IMR-90 (cell line): ENCODE results near the gene CYP27B1. TPM values are rescaled to one million over a fixed set of nuclear protein-coding genes. Genes with fewer than 3 reads are reported as not detected.

Experiments used
- ATAC-seq: fragments of 200-7000 bp; cut with Tn5 transposase; 2 replicates; pipeline ENCODE4 v1.9.1; 2020; ENCODE audit warnings: low read depth, mild to moderate bottlenecking, moderate library complexity
- BruUV-seq: library from RNA; stranded (reverse); fragments of 400-500 nt; replicated peaks from 2 replicates; lab custom pipeline; 2021; lab: Mats Ljungman, UMichigan
- CTCF ChIA-PET: fragments of 300-600 bp; formaldehyde crosslinking; extraction: SDS; loops from one replicate; lab custom pipeline; 2021; ENCODE audit warnings: antibody characterized with exemption; lab: Yijun Ruan, JAX
- POLR2A ChIA-PET: fragments of 300-600 bp; sonication (Branson Sonifier 250); formaldehyde crosslinking; loops from one replicate; lab custom pipeline; 2022; ENCODE audit warnings: antibody characterized with exemption; ENCODE audit not compliant: unreplicated experiment; lab: Charles Lee
- DNase-seq: peaks from one replicate; pipeline ENCODE4 v3.0.0; 2013
- H2AFZ ChIP-seq: replicated peaks from 2 replicates; pipeline ENCODE3; 2013; ENCODE audit warnings: low read length, mild to moderate bottlenecking; ENCODE audit not compliant: poor library complexity
- H2AK5ac ChIP-seq: 2 replicates; pipeline ENCODE4 v1.6.1; 2013; ENCODE audit warnings: low read depth, low read length, inconsistent platforms
- H2AK9ac ChIP-seq: replicated peaks from 2 replicates; pipeline ENCODE3; 2013; ENCODE audit warnings: mild to moderate bottlenecking, low read depth, low read length, moderate library complexity; ENCODE audit not compliant: poor library complexity
- H2BK120ac ChIP-seq: 2 replicates; pipeline ENCODE4 v1.6.1; 2013; ENCODE audit warnings: low read depth, low read length, inconsistent platforms
- H2BK15ac ChIP-seq: 3 replicates; pipeline ENCODE4 v1.6.1; 2013; ENCODE audit warnings: low read depth, low read length, inconsistent platforms
- H2BK20ac ChIP-seq: 2 replicates; pipeline ENCODE4 v1.6.1; 2013; ENCODE audit warnings: low read depth, mild to moderate bottlenecking, inconsistent platforms, low read length, moderate library complexity
- H2BK5ac ChIP-seq: 2 replicates; pipeline ENCODE4 v1.6.1; 2013; ENCODE audit warnings: mild to moderate bottlenecking, low read depth, low read length, inconsistent platforms; ENCODE audit not compliant: poor library complexity, severe bottlenecking
- H3K14ac ChIP-seq: replicated peaks from 2 replicates; pipeline ENCODE4 v1.6.1; 2013; ENCODE audit warnings: low read depth, low read length, inconsistent platforms
- H3K18ac ChIP-seq: 2 replicates; pipeline ENCODE4 v1.6.1; 2013; ENCODE audit warnings: low read depth, low read length, control low read depth
- H3K23ac ChIP-seq: 2 replicates; pipeline ENCODE4 v1.6.1; 2013; ENCODE audit warnings: low read depth, low read length, inconsistent platforms
- H3K27ac ChIP-seq: 2 replicates; pipeline ENCODE4 v1.5.1; 2013; ENCODE audit warnings: mild to moderate bottlenecking, control low read depth, low read length; ENCODE audit not compliant: insufficient read depth
- H3K27me3 ChIP-seq: 2 replicates; pipeline ENCODE4 v1.6.1; 2013; ENCODE audit warnings: low read length; ENCODE audit not compliant: control insufficient read depth, insufficient read depth
- H3K36me3 ChIP-seq: 2 replicates; pipeline ENCODE4 v1.6.1; 2013; ENCODE audit warnings: low read length, mixed read lengths; ENCODE audit not compliant: control insufficient read depth, insufficient read depth
- H3K4ac ChIP-seq: 2 replicates; pipeline ENCODE4 v1.6.1; 2013; ENCODE audit warnings: low read depth, low read length, inconsistent platforms
- H3K4me1 ChIP-seq: 2 replicates; pipeline ENCODE4 v1.6.1; 2013; ENCODE audit warnings: low read length, mixed read lengths; ENCODE audit not compliant: control insufficient read depth, insufficient read depth
- H3K4me2 ChIP-seq: 2 replicates; pipeline ENCODE4 v1.6.1; 2013; ENCODE audit warnings: low read depth, mild to moderate bottlenecking, control low read depth, low read length, moderate library complexity
- H3K4me3 ChIP-seq: 2 replicates; pipeline ENCODE4 v1.5.1; 2013; ENCODE audit warnings: low read depth, mild to moderate bottlenecking, control low read depth, low read length, moderate library complexity; ENCODE audit not compliant: insufficient read depth
- H3K56ac ChIP-seq: 2 replicates; pipeline ENCODE4 v1.6.1; 2013; ENCODE audit warnings: low read length, inconsistent platforms; ENCODE audit not compliant: insufficient read depth; ENCODE audit errors: extremely low read depth
- H3K79me1 ChIP-seq, 2 experiments: 2 replicates each; pipeline ENCODE4 v1.6.1; 2013; ENCODE audit warnings: low read length in 2 of 2, inconsistent platforms in 1 of 2, low read depth in 1 of 2
- H3K9ac ChIP-seq: 2 replicates; pipeline ENCODE4 v1.6.1; 2013; ENCODE audit warnings: low read depth, low read length, control low read depth
- H3K9me1 ChIP-seq: 2 replicates; pipeline ENCODE4 v1.6.1; 2013; ENCODE audit warnings: low read length, inconsistent platforms; ENCODE audit not compliant: insufficient read depth
- H3K9me3 ChIP-seq: 2 replicates; pipeline ENCODE4 v1.6.1; 2013; ENCODE audit warnings: low read length; ENCODE audit not compliant: control insufficient read depth, insufficient read depth
- H4K20me1 ChIP-seq: 2 replicates; pipeline ENCODE4 v1.6.1; 2013; ENCODE audit warnings: low read length, inconsistent platforms; ENCODE audit not compliant: insufficient read depth
- H4K5ac ChIP-seq: 2 replicates; pipeline ENCODE4 v1.6.1; 2013; ENCODE audit warnings: mild to moderate bottlenecking, low read depth, low read length, control low read depth
- H4K8ac ChIP-seq, 2 experiments: 2 replicates each; pipeline ENCODE4 v1.6.1; 2013; ENCODE audit warnings: low read depth in 2 of 2, low read length in 2 of 2, control low read depth in 1 of 2, inconsistent platforms in 1 of 2
- H4K91ac ChIP-seq: 2 replicates; pipeline ENCODE4 v1.6.1; 2013; ENCODE audit warnings: low read depth, low read length, inconsistent platforms; ENCODE audit not compliant: insufficient read depth
- BHLHE40 ChIP-seq: fragments of 150-350 bp; IDR thresholded peaks from 2 replicates; pipeline ENCODE4 v1.6.1; 2016; ENCODE audit warnings: mild to moderate bottlenecking, low read depth, low read length
- CEBPB ChIP-seq: IDR thresholded peaks from 2 replicates; pipeline ENCODE4 v1.6.1; 2012; ENCODE audit warnings: low read depth, low read length, improper control_type of control experiment
- CHD1 ChIP-seq: IDR thresholded peaks from 2 replicates; pipeline ENCODE4 v1.6.1; 2012; ENCODE audit warnings: low read depth, low read length, improper control_type of control experiment
- CTCF ChIP-seq: conservative IDR thresholded peaks from 2 replicates; pipeline ENCODE4 v1.5.1; 2012; ENCODE audit warnings: mild to moderate bottlenecking, low read depth, low read length, improper control_type of control experiment
- ELK1 ChIP-seq: fragments of 150-350 bp; IDR thresholded peaks from 2 replicates; pipeline ENCODE4 v1.6.1; 2016; ENCODE audit warnings: low read depth, mild to moderate bottlenecking, low read length, moderate library complexity, borderline replicate concordance
- FOS ChIP-seq: fragments of 150-350 bp; IDR thresholded peaks from 2 replicates; pipeline ENCODE4 v1.6.1; 2016; ENCODE audit warnings: low read depth, low read length
- MAFK ChIP-seq: IDR thresholded peaks from 2 replicates; pipeline ENCODE4 v1.6.1; 2012; ENCODE audit warnings: low read depth, low read length, improper control_type of control experiment
- MXI1 ChIP-seq: IDR thresholded peaks from 2 replicates; pipeline ENCODE4 v1.6.1; 2012; ENCODE audit warnings: low read depth, mild to moderate bottlenecking, low read length, moderate library complexity, borderline replicate concordance
- NFE2L2 ChIP-seq: fragments of 150-350 bp; IDR thresholded peaks from 2 replicates; pipeline ENCODE4 v1.6.1; 2016; ENCODE audit warnings: low read depth, mild to moderate bottlenecking, low read length
- POLR2A ChIP-seq: IDR thresholded peaks from 2 replicates; pipeline ENCODE4 v1.6.1; 2012; ENCODE audit warnings: mild to moderate bottlenecking, low read depth, low read length
- RAD21 ChIP-seq: IDR thresholded peaks from 2 replicates; pipeline ENCODE4 v1.6.1; 2012; ENCODE audit warnings: low read length, improper control_type of control experiment
- RCOR1 ChIP-seq: IDR thresholded peaks from 2 replicates; pipeline ENCODE4 v1.6.1; 2012; ENCODE audit warnings: mild to moderate bottlenecking, low read length, improper control_type of control experiment; ENCODE audit not compliant: insufficient replicate concordance
- RFX5 ChIP-seq: IDR thresholded peaks from 2 replicates; pipeline ENCODE4 v1.8.0; 2012; ENCODE audit warnings: low read depth, mild to moderate bottlenecking, low read length, moderate library complexity
- SMC3 ChIP-seq: fragments of 150-350 bp; IDR thresholded peaks from 2 replicates; pipeline ENCODE4 v1.6.1; 2016; ENCODE audit warnings: low read depth, mild to moderate bottlenecking, antibody characterized with exemption, low read length, moderate library complexity
- USF2 ChIP-seq: fragments of 150-350 bp; IDR thresholded peaks from 2 replicates; pipeline ENCODE4 v1.6.1; 2017; ENCODE audit warnings: mild to moderate bottlenecking, antibody characterized with exemption, low read length, low read depth
- WGBS, 2 experiments: methylation state at CpG; one replicate each; pipeline versions ENCODE4 v1.1.5 to v1.1.7; 2013; ENCODE audit warnings: missing lambda C conversion rate in 2 of 2; ENCODE audit not compliant: insufficient read length in 1 of 2; ENCODE audit errors: extremely low coverage in 2 of 2; 5-methylcytosine and 5-hydroxymethylcytosine counted together
- dilution Hi-C: fragments of 300-500 bp; cut with HindIII; formaldehyde crosslinking; loops from one replicate; pipeline ENCODE4 v1.14.3; 2018; ENCODE audit warnings: low sequenced_read_pairs; ENCODE audit not compliant: unreplicated experiment
- in situ Hi-C: fragments of 300-500 bp; cut with MboI; formaldehyde crosslinking; loops from 3 replicates; pipeline ENCODE4 v1.14.3; 2019; ENCODE audit warnings: low sequenced_read_pairs, inconsistent platforms, mixed read lengths
- intact Hi-C: fragments of 100-400 bp; cut with micrococcal nuclease; formaldehyde crosslinking; loops from 2 replicates; pipeline ENCODE4 v1.10.0; 2022
- polyA plus RNA-seq, 3 experiments: library from polyadenylated mRNA; depleted of rRNA; stranded (reverse); fragments of >200 nt; gene quantifications; 2 replicates each; pipeline ENCODE4 v1.2.3, GENCODE V29; 2012; ENCODE audit warnings: low replicate concordance in 1 of 3
- total RNA-seq: library from RNA; depleted of rRNA; stranded (reverse); fragments of >200 nt; gene quantifications from 2 replicates; pipeline ENCODE4 v1.2.3, GENCODE V29; 2012

CYP27B1 gene
- total and polyA plus RNA-seq, 2 of the 4 experiments (the other 2 are of a cell fraction) = 0.36 to 1.3 TPM

GRCh38 chr12:57758552-57759359 is 8.1 kb downstream of the CYP27B1 start:
- peaks cover 9% of the 10 kb centered on the region for H3K36me3 ChIP-seq
- no peak overlapping the region for H3K14ac ChIP-seq
- dilution Hi-C loops = no loop called here
- H4K8ac ChIP-seq = no peak overlapping the region
- no peak overlapping the region for H4K5ac ChIP-seq
- H3K23ac ChIP-seq = no peak overlapping the region
- H4K20me1 ChIP-seq = no peaks in the 10 kb centered on the region; the same call in 1 of the 2 replicates
- in situ Hi-C loops = no loop called here
- H2BK15ac ChIP-seq = no peak overlapping the region
- no peak overlapping the region for H2BK5ac ChIP-seq
- peaks cover 19% of the 10 kb centered on the region for H3K27me3 ChIP-seq
- ChIA-PET CTCF (no interaction called here), POLR2A (no interaction called here)
- no peak overlapping the region for H3K4me2 ChIP-seq
- H2BK20ac ChIP-seq = no peak overlapping the region
- H3K9ac ChIP-seq = no peak overlapping the region
- H3K4ac ChIP-seq = no peak overlapping the region
- H2AK5ac ChIP-seq = no peak overlapping the region
- ATAC-seq (no peak), DNase-seq (no peak)
- no peak overlapping the region for H2AK9ac ChIP-seq
- H3K9me1 ChIP-seq = peaks cover 4% of the 10 kb centered on the region; the same call in 1 of the 2 replicates
- H3K18ac ChIP-seq = no peak overlapping the region
- H3K79me1 ChIP-seq = no peaks in the 10 kb centered on the region
- no peak overlapping the region for H2BK120ac ChIP-seq
- intact Hi-C loops = no loop called here
- no peak overlapping the region for H2AFZ ChIP-seq
- no peak overlapping the region for H3K27ac ChIP-seq
- 92% methylated on average over 14 of the region's 25 CpGs; no CpG with 5 or more reads in 1 of the 2 experiments for WGBS, 2 experiments
- no peak for TF ChIP-seq RAD21
- TF ChIP-seq POLR2A = no peak
- TF ChIP-seq ELK1 = no peak
- TF ChIP-seq USF2 = no peak
- TF ChIP-seq BHLHE40 = no peak
- no peak for TF ChIP-seq CHD1
- no peak for TF ChIP-seq FOS
- TF ChIP-seq SMC3 = no peak
- TF ChIP-seq MAFK = no peak
- TF ChIP-seq RCOR1 = no peak
- TF ChIP-seq CTCF = no peak
- TF ChIP-seq MXI1 = no peak
- TF ChIP-seq RFX5 = no peak
- no peak for TF ChIP-seq CEBPB
- TF ChIP-seq NFE2L2 = no peak
- no TSS peak for BruUV-seq
- no peaks in the 10 kb centered on the region for H3K9me3 ChIP-seq
- no peak overlapping the region for H4K91ac ChIP-seq
- peaks cover 3% of the 10 kb centered on the region; the same call in 1 of the 2 replicates for H3K4me1 ChIP-seq
- H3K4me3 ChIP-seq = no peak overlapping the region
- no peak overlapping the region for H3K56ac ChIP-seq
